CD14-positive monocyte (primary cell): ENCODE measurements around the gene HACD3. TPM values are rescaled to one million over a fixed set of nuclear protein-coding genes. Genes with fewer than 3 reads are reported as not detected.

ENCODE experiments used
- DNase-seq, 3 donors: peaks; one replicate each; pipeline ENCODE4 v3.0.0-alpha.2; 2011 to 2022
- H2AFZ ChIP-seq: 2 replicates; pipeline ENCODE4 v1.6.0; 2012; ENCODE audit warnings: mild to moderate bottlenecking, low read depth, low read length, inconsistent platforms; ENCODE audit not compliant: insufficient read depth, poor library complexity, severe bottlenecking
- H3K27ac ChIP-seq, 2 donors: 1 replicate in 1 of 2; 2 replicates in 1 of 2; pipeline ENCODE4 v1.5.1; 2012 to 2013; ENCODE audit warnings: low read length in 2 of 2, control low read depth in 1 of 2, inconsistent platforms in 1 of 2, low read depth in 1 of 2, mild to moderate bottlenecking in 1 of 2
- H3K27me3 ChIP-seq, 2 donors: one replicate each; pipeline versions ENCODE4 v1.6.0 to v1.6.1; 2011 to 2013; ENCODE audit warnings: low read length in 2 of 2; ENCODE audit not compliant: control insufficient read depth in 2 of 2, insufficient read depth in 2 of 2
- H3K36me3 ChIP-seq, 2 donors: replicated peaks in 1 of 2; 1 replicate in 1 of 2; 2 replicates in 1 of 2; pipeline versions ENCODE4 v1.5.1 to v1.6.1; 2012 to 2013; ENCODE audit warnings: low read length in 2 of 2, control low read depth in 1 of 2, inconsistent platforms in 1 of 2, mild to moderate bottlenecking in 1 of 2; ENCODE audit not compliant: insufficient read depth in 2 of 2, control insufficient read depth in 1 of 2
- H3K4me1 ChIP-seq, 2 donors: 1 replicate in 1 of 2; 2 replicates in 1 of 2; pipeline versions ENCODE4 v1.5.1 to v1.6.1; 2012 to 2013; ENCODE audit warnings: low read length in 2 of 2, control low read depth in 1 of 2, inconsistent platforms in 1 of 2, mild to moderate bottlenecking in 1 of 2, moderate library complexity in 1 of 2; ENCODE audit not compliant: insufficient read depth in 2 of 2, control insufficient read depth in 1 of 2
- H3K4me2 ChIP-seq: replicated peaks from 2 replicates; pipeline ENCODE3; 2012; ENCODE audit warnings: low read length, moderate library complexity, mild to moderate bottlenecking; ENCODE audit not compliant: poor library complexity, severe bottlenecking; ENCODE audit errors: extremely low read depth
- H3K4me3 ChIP-seq, 3 experiments: fragments of 200-600 bp in 1 of 3; sonication (generic) in 1 of 3; replicated peaks in 1 of 3; 1 replicate in 2 of 3; 2 replicates in 1 of 3; pipeline ENCODE4 v1.5.1; 2011 to 2013; ENCODE audit warnings: low read length in 3 of 3, mild to moderate bottlenecking in 3 of 3, control low read depth in 2 of 3, low read depth in 2 of 3, inconsistent platforms in 1 of 3, moderate library complexity in 1 of 3
- H3K79me2 ChIP-seq: 2 replicates; pipeline ENCODE4 v1.6.0; 2012; ENCODE audit warnings: mild to moderate bottlenecking, control low read depth, inconsistent platforms, low read length, moderate library complexity; ENCODE audit not compliant: insufficient read depth
- H3K9ac ChIP-seq: 2 replicates; pipeline ENCODE4 v1.6.0; 2017; ENCODE audit warnings: low read length, mild to moderate bottlenecking; ENCODE audit not compliant: insufficient read depth, poor library complexity, severe bottlenecking
- H3K9me3 ChIP-seq, 2 donors: replicated peaks in 1 of 2; 1 replicate in 1 of 2; 2 replicates in 1 of 2; pipeline versions ENCODE4 v1.5.1 to v1.6.1; 2012 to 2013; ENCODE audit warnings: low read length in 2 of 2, control low read depth in 1 of 2; ENCODE audit not compliant: control insufficient read depth in 1 of 2, insufficient read depth in 1 of 2
- H4K20me1 ChIP-seq: 2 replicates; pipeline ENCODE4 v1.6.0; 2012; ENCODE audit warnings: mild to moderate bottlenecking, low read length, control low read depth, moderate library complexity; ENCODE audit not compliant: insufficient read depth
- H3K27ac Mint-ChIP-seq, 7 donors: one replicate each; pipeline ENCODE4 v1.8.0; 2020; ENCODE audit warnings: mild to moderate bottlenecking in 7 of 7, mixed read lengths in 7 of 7, moderate library complexity in 6 of 7, inconsistent platforms in 2 of 7
- H3K27me3 Mint-ChIP-seq, 3 donors: one replicate each; pipeline ENCODE4 v1.8.0; 2021 to 2022; ENCODE audit warnings: low read depth in 3 of 3, mild to moderate bottlenecking in 3 of 3, mixed read lengths in 3 of 3, moderate library complexity in 3 of 3, inconsistent platforms in 1 of 3
- H3K36me3 Mint-ChIP-seq, 2 donors: one replicate each; pipeline ENCODE4 v1.8.0; 2020; ENCODE audit warnings: mixed read lengths in 2 of 2, inconsistent platforms in 1 of 2, mild to moderate bottlenecking in 1 of 2
- H3K4me1 Mint-ChIP-seq: one replicate; pipeline ENCODE4 v1.8.0; 2020; ENCODE audit warnings: mild to moderate bottlenecking, mixed read lengths
- H3K4me3 Mint-ChIP-seq, 2 donors: one replicate each; pipeline ENCODE4 v1.8.0; 2020; ENCODE audit warnings: mild to moderate bottlenecking in 2 of 2, mixed read lengths in 2 of 2, moderate library complexity in 1 of 2
- H3K9me3 Mint-ChIP-seq, 7 donors: one replicate each; pipeline ENCODE4 v1.8.0; 2020 to 2022; ENCODE audit warnings: mixed read lengths in 7 of 7, mild to moderate bottlenecking in 6 of 7, moderate library complexity in 6 of 7, inconsistent platforms in 2 of 7
- CTCF ChIP-seq: fragments of 200-600 bp; IDR thresholded peaks from one replicate; pipeline ENCODE4 v1.8.0; 2022; ENCODE audit warnings: antibody characterized with exemption, mild to moderate bottlenecking
- WGBS: methylation state at CpG from one replicate; pipeline ENCODE4 v1.1.5; 2013; ENCODE audit warnings: missing lambda C conversion rate; ENCODE audit not compliant: insufficient coverage; 5-methylcytosine and 5-hydroxymethylcytosine counted together
- intact Hi-C, 2 donors: fragments of 100-400 bp; cut with micrococcal nuclease; formaldehyde crosslinking; loops; one replicate each; pipeline versions ENCODE4 v1.15.0 to v1.15.1; 2023
- polyA plus RNA-seq, 3 donors: library from polyadenylated mRNA; depleted of rRNA in 1 of 3; unstranded in 2 of 3; stranded (reverse) in 1 of 3; fragments of 300-500 nt in 2 of 3; fragments of >200 nt in 1 of 3; fragmentation: Illumina TruSeq in 2 of 3; gene quantifications; 1 replicate in 2 of 3; 2 replicates in 1 of 3; pipeline ENCODE4 v1.2.3, GENCODE V29; 2012 to 2021

HACD3 gene
- polyA plus RNA-seq, 3 donors = 2.4 to 12.1 (median 10.8) TPM

GRCh38 chr15:65512189-65512588, 18.1 kb upstream of the HACD3 start:
- H3K4me3 Mint-ChIP-seq = no peak overlapping the region
- H3K27me3 Mint-ChIP-seq = no peaks in the 10 kb centered on the region
- no peaks in the 10 kb centered on the region for H3K27me3 ChIP-seq
- peaks cover 0 to 1% (median 0%) of the 10 kb centered on the region in 7 donors for H3K9me3 Mint-ChIP-seq
- no peak overlapping the region for H2AFZ ChIP-seq
- no peak for TF ChIP-seq CTCF
- H3K9me3 ChIP-seq = no peaks in the 10 kb centered on the region
- no peak overlapping the region for H3K4me2 ChIP-seq
- peaks cover 80% of the 10 kb centered on the region for H3K79me2 ChIP-seq
- H3K36me3 Mint-ChIP-seq = peaks cover 39 to 63% of the 10 kb centered on the region in 2 donors
- intact Hi-C loops = no loop called here
- no peak overlapping the region for H3K4me3 ChIP-seq
- peaks cover 89% of the 10 kb centered on the region for H4K20me1 ChIP-seq
- no peak overlapping the region for H3K27ac ChIP-seq
- no peak for DNase-seq
- WGBS = 83% methylated on average over 3 of the region's 5 CpGs
- H3K4me1 ChIP-seq = peaks cover 8 to 21% of the 10 kb centered on the region in 2 donors
- peaks cover 19% of the 10 kb centered on the region for H3K4me1 Mint-ChIP-seq
- no peak overlapping the region for H3K9ac ChIP-seq
- no peak overlapping the region for H3K27ac Mint-ChIP-seq
- peaks cover 40 to 78% of the 10 kb centered on the region in 2 donors for H3K36me3 ChIP-seq

DNA sequence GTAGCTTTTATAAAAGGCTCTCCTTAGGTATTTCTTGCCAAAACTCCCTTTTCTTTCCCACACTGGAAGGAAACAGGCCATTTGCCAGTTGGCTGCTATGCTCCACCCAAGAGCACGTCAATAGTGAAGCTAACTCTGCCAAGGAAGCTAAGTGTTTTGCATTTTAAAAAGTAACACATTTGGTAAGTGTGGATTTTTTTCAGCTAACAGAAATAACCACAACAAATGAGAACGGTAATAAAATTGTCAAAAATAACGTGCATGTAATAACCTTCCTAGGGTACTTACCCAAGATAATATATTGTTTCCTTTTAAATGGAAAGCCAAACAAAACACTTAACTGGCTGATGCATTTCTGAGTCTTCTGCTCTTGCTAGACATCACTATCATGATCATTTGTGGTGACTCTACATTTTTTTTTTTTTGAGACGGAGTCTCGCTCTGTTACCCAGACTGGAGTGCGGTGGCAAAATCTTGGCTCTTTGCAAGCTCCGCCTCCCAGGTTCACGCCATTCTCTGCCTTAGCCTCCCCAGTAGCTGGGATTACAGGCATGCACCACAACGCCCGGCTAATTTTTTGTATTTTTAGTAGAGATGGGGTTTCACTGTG, 17.4 kb upstream of the HACD3 start:
- Mint-ChIP-seq H3K27me3 (no peaks in the 10 kb centered on the region), H3K9me3 (peaks cover 0 to 1% (median 0%) of the 10 kb centered on the region in 7 donors), H3K4me1 (peaks cover 21% of the 10 kb centered on the region), H3K27ac (peak overlapping the region in 1 of 7 donors; percentile 38), H3K36me3 (peaks cover 36 to 56% of the 10 kb centered on the region in 2 donors), H3K4me3 (no peak overlapping the region)
- H4K20me1 ChIP-seq = peaks cover 91% of the 10 kb centered on the region
- intact Hi-C loops = no loop called here
- peaks cover 77% of the 10 kb centered on the region for H3K79me2 ChIP-seq
- H2AFZ ChIP-seq = no peak overlapping the region
- H3K27me3 ChIP-seq = no peaks in the 10 kb centered on the region
- no peak overlapping the region for H3K4me3 ChIP-seq
- TF ChIP-seq CTCF = no peak
- H3K4me2 ChIP-seq = no peak overlapping the region
- WGBS = 87% methylated on average over 3 of the region's 10 CpGs
- no peak overlapping the region for H3K9ac ChIP-seq
- no peak overlapping the region for H3K27ac ChIP-seq
- H3K4me1 ChIP-seq = peaks cover 10 to 25% of the 10 kb centered on the region in 2 donors
- peaks cover 34 to 70% of the 10 kb centered on the region in 2 donors for H3K36me3 ChIP-seq
- no peak for DNase-seq
- no peaks in the 10 kb centered on the region for H3K9me3 ChIP-seq
